Muscle layer of colon (tissue), 2 donors: ENCODE results near the gene ZMIZ1.

Experiments used
- H3K27ac ChIP-seq: one replicate; pipeline ENCODE4 v1.7.0; 2013; ENCODE audit warnings: low read depth, mild to moderate bottlenecking, low read length, moderate library complexity
- H3K27me3 ChIP-seq, 2 donors: one replicate each; pipeline ENCODE4 v1.7.0; 2013; ENCODE audit warnings: low read length in 2 of 2, mild to moderate bottlenecking in 2 of 2; ENCODE audit not compliant: insufficient read depth in 2 of 2, control insufficient read depth in 1 of 2
- H3K36me3 ChIP-seq: one replicate; pipeline ENCODE4 v1.7.0; 2013; ENCODE audit warnings: mild to moderate bottlenecking, low read length; ENCODE audit not compliant: insufficient read depth
- H3K4me1 ChIP-seq: one replicate; pipeline ENCODE4 v1.7.0; 2013; ENCODE audit warnings: mild to moderate bottlenecking, low read length; ENCODE audit not compliant: insufficient read depth
- H3K4me3 ChIP-seq, 2 donors: one replicate each; pipeline ENCODE4 v1.7.0; 2013; ENCODE audit warnings: low read length in 2 of 2, low read depth in 1 of 2, mild to moderate bottlenecking in 1 of 2, moderate library complexity in 1 of 2
- H3K9ac ChIP-seq: one replicate; pipeline ENCODE4 v1.7.0; 2013; ENCODE audit warnings: low read length
- H3K9me3 ChIP-seq: one replicate; pipeline ENCODE4 v1.7.0; 2013; ENCODE audit warnings: mild to moderate bottlenecking, low read length
- donor health status: abdominal sarcoma.
- donor health status: Adenocarcinoma of cecum.

Gene ZMIZ1

DNA sequence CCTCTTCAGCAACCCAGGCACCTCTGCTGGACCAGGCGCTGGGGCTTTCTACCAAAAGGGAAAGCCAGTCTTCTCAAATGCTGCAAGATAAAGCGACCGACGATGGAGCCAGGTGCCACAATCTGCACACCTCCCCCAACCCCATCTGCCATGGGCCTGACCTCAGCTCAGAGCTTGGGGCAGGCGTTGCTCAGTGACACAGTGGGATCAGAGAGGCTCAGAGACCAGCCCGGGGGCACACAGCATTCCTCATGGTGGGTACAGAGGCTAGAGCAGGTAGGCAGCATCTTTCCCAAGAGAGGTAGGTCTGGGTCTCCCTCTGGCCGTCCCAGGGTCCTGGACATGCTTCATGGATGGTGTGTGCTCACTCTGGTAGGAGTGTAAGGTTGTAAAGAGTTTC is 56.3 kb downstream of the ZMIZ1 start:
- Histone ChIP-seq H3K9me3 (no peaks in the 10 kb centered on the region), H3K9ac (no peak overlapping the region), H3K4me1 (peaks cover 31% of the 10 kb centered on the region), H3K27ac (no peak overlapping the region), H3K36me3 (peaks cover 73% of the 10 kb centered on the region), H3K27me3 (no peaks in the 10 kb centered on the region), H3K4me3 (no peak overlapping the region)

DNA sequence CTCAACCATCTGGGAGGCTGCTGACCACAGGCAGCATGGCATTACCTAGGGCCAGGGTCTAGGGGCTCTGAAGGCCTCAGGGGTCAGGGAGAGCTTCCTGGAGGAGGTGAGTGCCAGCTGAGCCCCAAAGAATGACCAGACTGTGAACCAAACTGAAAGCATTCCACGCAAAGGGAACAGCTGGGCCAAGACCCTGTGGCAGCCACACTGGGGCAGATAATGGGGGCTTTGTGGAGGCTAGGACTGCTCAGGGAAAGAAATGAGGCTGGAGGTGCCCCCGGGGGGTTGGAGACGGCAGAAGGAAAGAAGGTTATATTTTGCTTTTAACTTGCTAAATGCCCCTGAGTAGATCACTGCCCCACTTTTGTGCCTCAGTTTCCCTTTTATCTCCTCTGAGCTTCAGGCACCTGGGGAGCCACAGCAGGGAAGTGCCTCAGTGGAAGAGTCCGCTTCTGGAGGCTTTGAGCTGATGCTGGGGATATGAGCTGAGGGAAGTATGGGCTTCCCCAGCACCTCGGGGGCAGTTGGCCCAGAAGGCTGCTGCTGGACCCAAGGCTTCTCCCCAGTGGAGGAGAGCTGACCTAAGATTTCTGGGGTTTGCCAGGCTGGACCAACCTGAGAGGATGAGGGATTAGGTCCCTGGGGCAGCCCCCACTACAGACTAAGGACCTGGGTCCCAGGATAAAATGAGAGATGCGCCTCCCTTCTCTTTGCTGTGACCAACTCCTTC is 57.8 kb downstream of the ZMIZ1 start:
- no peak overlapping the region for H3K9ac ChIP-seq
- H3K36me3 ChIP-seq: peaks cover 65% of the 10 kb centered on the region
- no peak overlapping the region for H3K4me3 ChIP-seq
- H3K27ac ChIP-seq: peak overlapping the region; percentile 44
- no peaks in the 10 kb centered on the region for H3K27me3 ChIP-seq
- H3K4me1 ChIP-seq: peaks cover 31% of the 10 kb centered on the region
- no peaks in the 10 kb centered on the region for H3K9me3 ChIP-seq

DNA sequence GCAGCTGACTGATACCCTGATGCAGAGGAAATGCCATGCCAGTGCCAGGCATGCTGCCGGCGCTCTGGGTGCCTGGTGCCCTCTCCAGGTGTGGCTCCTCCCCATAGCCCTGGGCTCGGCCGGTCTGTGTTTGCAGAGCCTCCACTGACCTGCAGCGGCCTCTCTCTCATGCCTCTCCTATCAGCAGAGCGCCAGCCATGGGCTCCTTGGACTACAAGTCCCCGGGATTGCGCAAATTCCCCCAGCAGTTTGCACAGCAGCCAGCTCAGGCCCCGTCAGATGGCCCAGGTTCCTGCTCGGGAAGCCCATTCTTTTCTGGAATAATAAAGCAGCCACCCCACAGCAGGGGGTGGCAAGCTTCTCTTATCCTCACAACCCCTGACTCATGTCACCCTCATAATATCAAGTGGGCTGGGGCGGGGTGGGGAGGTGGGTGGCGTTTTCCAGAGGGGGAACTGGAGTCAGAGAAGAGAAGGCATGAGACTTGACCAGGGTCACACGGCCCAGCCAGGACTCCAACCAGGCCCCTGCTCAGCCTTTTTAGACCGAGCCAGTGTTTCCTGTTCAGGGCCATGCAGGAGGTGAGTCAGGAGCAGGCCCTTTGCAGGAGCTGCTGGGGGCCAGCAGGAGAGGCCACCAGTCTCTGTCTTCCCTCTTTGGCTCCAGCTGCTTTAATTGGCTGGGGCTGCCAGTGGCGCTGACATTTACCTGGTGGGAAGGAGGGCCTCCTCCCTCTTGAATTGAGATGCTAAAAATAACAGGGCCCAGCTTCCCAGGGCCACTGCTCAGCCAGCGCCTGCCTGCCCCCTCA is 58.6 kb downstream of the ZMIZ1 start:
- H3K36me3 ChIP-seq: peaks cover 56% of the 10 kb centered on the region
- H3K4me3 ChIP-seq: no peak overlapping the region
- H3K4me1 ChIP-seq: peaks cover 36% of the 10 kb centered on the region
- no peaks in the 10 kb centered on the region for H3K9me3 ChIP-seq
- H3K9ac ChIP-seq: no peak overlapping the region
- no peak overlapping the region for H3K27ac ChIP-seq
- H3K27me3 ChIP-seq: no peaks in the 10 kb centered on the region

DNA sequence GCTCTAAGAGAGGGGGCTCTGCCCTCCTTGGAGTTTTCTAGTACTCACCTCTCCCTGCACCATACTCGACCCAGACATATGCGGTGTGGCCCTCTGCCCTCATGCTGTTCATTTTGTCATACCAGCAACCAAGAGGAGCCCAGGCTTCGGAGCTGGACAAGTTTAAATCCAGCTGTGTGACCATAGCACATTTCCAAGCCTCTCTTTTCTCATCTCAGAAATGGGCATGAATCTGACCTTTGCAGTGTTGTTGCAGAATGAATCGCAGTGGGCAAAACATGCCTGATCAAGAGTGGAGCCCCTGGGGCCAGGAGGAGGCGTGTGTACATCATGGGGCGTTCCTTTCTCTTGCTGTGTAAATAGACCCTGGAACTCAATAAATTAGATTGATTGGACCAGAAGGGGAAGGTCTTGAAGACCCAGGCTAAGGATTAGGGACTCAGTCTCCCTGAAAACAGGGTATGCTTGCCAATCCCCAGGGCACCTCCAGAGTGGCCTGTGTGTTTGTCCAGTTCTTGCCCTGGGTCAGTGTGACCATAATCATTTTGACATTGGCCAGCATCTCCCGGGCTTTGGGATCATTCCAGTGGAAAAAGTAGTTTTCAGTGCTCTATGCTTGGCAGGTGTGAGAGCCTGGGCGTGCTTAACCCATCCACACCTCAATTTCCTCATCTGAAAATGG is 59.6 kb downstream of the ZMIZ1 start:
- Histone ChIP-seq H3K36me3 (peaks cover 47% of the 10 kb centered on the region), H3K9ac (no peak overlapping the region), H3K4me3 (no peak overlapping the region), H3K27ac (no peak overlapping the region), H3K27me3 (no peaks in the 10 kb centered on the region), H3K9me3 (no peaks in the 10 kb centered on the region), H3K4me1 (peaks cover 43% of the 10 kb centered on the region)

DNA sequence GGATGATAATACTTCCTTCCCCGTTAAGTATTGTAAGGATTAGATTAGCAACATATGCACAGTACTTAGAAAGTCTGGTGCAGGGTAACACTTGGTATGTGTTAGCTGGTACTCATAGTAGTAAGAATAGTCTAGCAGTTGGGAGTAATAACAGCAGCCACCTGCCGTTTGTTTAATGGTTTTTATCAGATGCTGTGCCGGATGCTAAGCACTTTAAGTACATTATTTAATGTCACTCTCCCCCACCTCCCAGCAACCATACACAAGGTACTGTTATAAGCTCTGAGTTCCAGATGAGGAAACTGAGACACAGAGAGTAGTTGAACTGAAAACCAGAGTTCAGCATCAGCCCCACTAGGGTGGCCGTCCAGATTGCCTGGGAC is 60.1 kb downstream of the ZMIZ1 start:
- no peak overlapping the region for H3K4me3 ChIP-seq
- no peak overlapping the region for H3K27ac ChIP-seq
- no peaks in the 10 kb centered on the region for H3K27me3 ChIP-seq
- H3K36me3 ChIP-seq: peaks cover 42% of the 10 kb centered on the region
- H3K9me3 ChIP-seq: no peaks in the 10 kb centered on the region
- H3K9ac ChIP-seq: no peak overlapping the region
- peaks cover 48% of the 10 kb centered on the region for H3K4me1 ChIP-seq

DNA sequence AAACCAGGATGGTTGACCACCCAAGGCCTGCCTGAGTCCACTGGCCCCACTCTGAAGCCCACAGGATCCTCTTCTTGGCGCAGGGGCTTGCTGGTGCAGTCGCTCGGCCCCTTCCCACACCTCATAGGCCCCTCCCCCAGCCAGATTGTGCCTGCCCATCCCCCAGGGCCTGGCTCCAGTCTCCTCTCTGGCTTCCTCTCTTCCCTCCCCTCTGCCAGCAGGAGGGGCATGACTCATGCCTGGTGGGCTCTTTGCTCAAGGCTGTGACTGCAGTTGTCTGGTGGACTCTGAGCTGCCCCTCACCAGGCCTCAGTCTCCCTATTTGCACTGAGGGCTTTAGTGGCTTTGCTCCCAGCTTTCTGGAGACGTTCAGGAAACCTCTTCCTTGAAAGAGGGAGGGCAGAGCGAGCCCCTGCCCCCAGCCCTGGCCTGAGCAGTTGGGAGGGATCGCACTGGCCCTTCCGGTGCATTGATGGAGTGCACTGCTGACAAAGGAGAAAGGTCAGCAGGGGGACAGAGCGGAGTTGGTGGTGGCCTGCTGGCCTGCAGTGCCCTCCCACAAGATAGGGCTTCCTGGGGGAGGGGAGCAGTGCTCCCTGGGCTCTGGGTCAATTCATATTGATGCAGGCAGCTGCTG is 60.7 kb downstream of the ZMIZ1 start:
- H3K36me3 ChIP-seq: peaks cover 36% of the 10 kb centered on the region
- peak overlapping the region; percentile 39 for H3K27ac ChIP-seq
- peaks cover 52% of the 10 kb centered on the region for H3K4me1 ChIP-seq
- H3K9me3 ChIP-seq: no peaks in the 10 kb centered on the region
- H3K4me3 ChIP-seq: no peak overlapping the region
- no peak overlapping the region for H3K9ac ChIP-seq
- H3K27me3 ChIP-seq: no peaks in the 10 kb centered on the region

DNA sequence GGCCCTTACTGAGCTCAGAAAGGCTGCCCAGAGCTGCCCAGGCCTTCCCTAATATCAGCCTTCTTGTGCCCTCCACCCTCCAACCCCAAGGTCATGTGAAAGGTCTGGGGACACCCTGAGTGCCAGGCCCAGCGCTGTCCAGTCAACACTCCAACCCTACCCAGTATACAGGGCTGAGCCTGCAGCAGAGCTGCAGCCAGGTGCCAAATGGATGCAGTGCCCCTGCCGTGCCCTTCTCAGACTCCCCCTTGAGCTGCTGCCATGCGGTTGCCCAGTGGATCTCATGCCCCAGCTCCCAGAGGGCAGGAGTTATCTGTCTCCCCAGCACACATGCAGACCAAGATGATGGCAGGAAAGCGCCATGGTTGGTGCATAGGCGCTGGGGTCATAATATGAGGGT is 61.5 kb downstream of the ZMIZ1 start:
- Histone ChIP-seq H3K27ac (no peak overlapping the region), H3K27me3 (no peaks in the 10 kb centered on the region), H3K9ac (no peak overlapping the region), H3K4me3 (no peak overlapping the region), H3K4me1 (peaks cover 55% of the 10 kb centered on the region), H3K36me3 (peaks cover 29% of the 10 kb centered on the region), H3K9me3 (no peaks in the 10 kb centered on the region)

DNA sequence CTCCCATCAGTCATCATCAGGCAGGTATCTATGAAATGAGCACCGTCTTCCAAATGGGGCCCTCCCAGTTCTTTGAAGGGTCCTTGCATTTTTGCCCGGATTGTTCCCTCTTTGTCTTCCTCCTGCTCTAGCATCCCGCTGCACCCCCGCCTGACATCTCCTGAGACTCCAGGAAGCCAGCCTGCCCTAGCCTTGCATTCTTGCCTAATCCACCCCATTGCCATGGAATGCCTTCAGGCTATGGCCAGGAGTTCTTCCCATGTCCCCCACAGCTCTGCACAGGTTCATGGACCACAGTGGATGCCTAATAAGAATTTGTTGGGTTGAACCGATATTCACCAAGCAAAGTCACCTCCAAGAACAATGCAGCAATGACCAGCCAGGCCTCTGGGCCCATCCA is 62.1 kb downstream of the ZMIZ1 start:
- H3K4me3 ChIP-seq: no peak overlapping the region
- H3K27ac ChIP-seq: no peak overlapping the region

DNA sequence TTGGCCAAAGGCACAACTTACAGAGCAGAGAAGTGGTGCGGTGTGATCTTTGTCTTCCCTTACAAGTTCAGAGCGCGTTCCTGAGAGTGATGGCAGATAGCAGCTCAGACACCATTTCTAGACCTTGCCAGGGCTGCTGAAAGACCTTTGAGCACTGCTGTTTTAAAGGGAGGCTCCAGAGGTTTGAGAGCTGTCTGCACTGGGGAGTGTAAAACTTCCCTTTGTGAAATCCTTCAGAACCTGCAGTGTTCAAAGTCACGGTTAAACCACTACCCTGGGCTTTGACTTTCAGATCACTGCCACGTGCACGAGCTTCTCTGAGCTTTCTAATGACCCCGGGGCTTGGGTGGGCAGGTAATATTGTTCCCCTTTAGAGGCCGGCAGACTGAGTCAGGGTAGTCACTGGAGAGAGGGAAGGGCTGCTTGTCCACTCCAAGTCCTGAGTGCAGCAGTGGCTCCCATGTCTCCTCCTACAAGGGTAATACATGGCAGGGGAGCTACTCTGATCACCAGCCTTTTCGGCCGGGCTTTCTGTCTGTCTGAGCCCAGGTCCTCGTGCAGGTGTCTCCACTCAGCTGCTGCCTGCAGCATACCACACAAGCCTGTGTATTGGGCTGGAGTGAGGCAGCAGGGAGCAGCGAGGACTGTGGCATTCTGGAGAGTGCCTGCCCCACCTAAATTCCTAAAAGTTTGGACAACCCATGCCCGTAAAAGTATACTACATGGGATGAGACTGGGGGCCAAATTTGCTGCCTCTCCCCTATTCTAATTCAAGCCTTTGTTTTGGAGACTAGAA is 63.3 kb downstream of the ZMIZ1 start:
- Histone ChIP-seq H3K9ac (no peak overlapping the region), H3K4me1 (peaks cover 71% of the 10 kb centered on the region), H3K9me3 (no peaks in the 10 kb centered on the region), H3K4me3 (no peak overlapping the region), H3K27me3 (no peaks in the 10 kb centered on the region), H3K36me3 (peaks cover 11% of the 10 kb centered on the region), H3K27ac (no peak overlapping the region)

More for the DNA sequence above, 62.1 kb downstream of the ZMIZ1 start:
- H3K4me1 ChIP-seq: peaks cover 59% of the 10 kb centered on the region
- no peaks in the 10 kb centered on the region for H3K9me3 ChIP-seq
- no peaks in the 10 kb centered on the region for H3K27me3 ChIP-seq
- no peak overlapping the region for H3K9ac ChIP-seq
- H3K36me3 ChIP-seq: peaks cover 23% of the 10 kb centered on the region

DNA sequence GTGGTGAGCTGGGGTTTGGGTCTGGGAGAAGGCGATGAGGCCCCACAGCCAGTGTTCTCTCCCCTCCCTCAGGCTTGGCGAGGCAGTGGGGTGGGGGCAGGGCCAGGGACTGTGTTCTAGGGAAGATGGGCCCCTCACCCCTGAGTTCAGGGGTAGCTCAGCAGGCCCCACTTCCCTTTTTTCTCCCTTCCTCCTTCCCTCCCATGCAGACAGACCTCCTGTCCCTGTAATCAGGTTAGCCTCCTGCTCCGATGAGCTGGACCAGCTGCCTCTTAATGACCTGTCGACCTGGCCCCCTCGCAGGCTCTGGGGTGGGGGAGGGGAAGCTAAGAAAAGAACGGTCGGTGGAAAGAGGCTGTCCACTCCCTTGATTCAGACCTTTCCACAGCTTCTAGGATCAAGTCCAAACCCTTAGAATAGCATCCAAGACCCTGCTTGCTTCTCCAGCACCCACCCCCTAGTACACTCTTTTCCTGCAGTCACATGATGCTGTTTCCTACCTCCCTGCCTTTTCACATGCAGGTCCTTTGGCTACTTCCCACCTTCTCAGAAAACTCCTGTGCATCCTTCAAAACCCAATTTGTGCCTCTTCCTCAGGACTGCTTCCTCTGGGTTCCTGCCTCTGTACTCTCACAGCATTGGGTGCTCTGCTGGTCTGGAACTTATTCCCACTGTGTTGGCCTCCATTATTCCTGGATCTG is 64.1 kb downstream of the ZMIZ1 start:
- H3K36me3 ChIP-seq: peaks cover 5% of the 10 kb centered on the region
- H3K4me3 ChIP-seq: no peak overlapping the region
- no peak overlapping the region for H3K27ac ChIP-seq
- H3K9ac ChIP-seq: no peak overlapping the region
- peaks cover 72% of the 10 kb centered on the region for H3K4me1 ChIP-seq
- H3K27me3 ChIP-seq: no peaks in the 10 kb centered on the region
- H3K9me3 ChIP-seq: no peaks in the 10 kb centered on the region
